Endothelial cell (in vitro differentiated cells): ENCODE measurements around the gene CRLF1. TPM values are rescaled to one million over a fixed set of nuclear protein-coding genes. Genes with fewer than 3 reads are reported as not detected.
A peak's percentile ranks its signal among the peaks of the same experiment; 100 is the strongest.

Experiments
- DNase-seq: peaks from one replicate; pipeline ENCODE4 v3.0.0; 2021; ENCODE audit warnings: low spot score
- H3K27ac Mint-ChIP-seq: one replicate; pipeline ENCODE4 v1.8.0; 2021; ENCODE audit warnings: mixed read lengths, inconsistent platforms; ENCODE audit not compliant: unreplicated experiment
- H3K27me3 Mint-ChIP-seq: one replicate; pipeline ENCODE4 v1.8.0; 2021; ENCODE audit warnings: mild to moderate bottlenecking, moderate library complexity, mixed read lengths, inconsistent platforms; ENCODE audit not compliant: unreplicated experiment
- H3K36me3 Mint-ChIP-seq: one replicate; pipeline ENCODE4 v1.8.0; 2021; ENCODE audit warnings: mild to moderate bottlenecking, low read depth, mixed read lengths, inconsistent platforms; ENCODE audit not compliant: unreplicated experiment
- H3K4me1 Mint-ChIP-seq: one replicate; pipeline ENCODE4 v1.8.0; 2021; ENCODE audit warnings: mild to moderate bottlenecking, mixed read lengths, inconsistent platforms; ENCODE audit not compliant: unreplicated experiment
- H3K4me3 Mint-ChIP-seq: one replicate; pipeline ENCODE4 v1.8.0; 2021; ENCODE audit warnings: mild to moderate bottlenecking, mixed read lengths, inconsistent platforms; ENCODE audit not compliant: unreplicated experiment
- H3K9me3 Mint-ChIP-seq: one replicate; pipeline ENCODE4 v1.8.0; 2021; ENCODE audit warnings: mixed read lengths, inconsistent platforms; ENCODE audit not compliant: unreplicated experiment
- total RNA-seq: library from RNA; stranded (reverse); fragmentation: NEBNext Ultra II Directional; extraction: Animal tissue kit (Norgen Biotek cat#: 25700); gene quantifications from one replicate; pipeline ENCODE4 v1.2.1, GENCODE V29; 2021; ENCODE audit not compliant: unreplicated experiment
- TF ChIP-seq, protein P1 (sequence below): fragments of 200-600 bp; sonication (generic); IDR thresholded peaks from one replicate; pipeline ENCODE4 v1.5.0; 2021; ENCODE audit warnings: antibody characterized with exemption; ENCODE audit not compliant: unreplicated experiment

The CRLF1 gene
- total RNA-seq, 1 donor from 2014 or later = 0.74 TPM

GRCh38 chr19:18591735-18592385 lies 14.7 kb downstream of the CRLF1 start:
- TF ChIP-seq, protein P1, sequence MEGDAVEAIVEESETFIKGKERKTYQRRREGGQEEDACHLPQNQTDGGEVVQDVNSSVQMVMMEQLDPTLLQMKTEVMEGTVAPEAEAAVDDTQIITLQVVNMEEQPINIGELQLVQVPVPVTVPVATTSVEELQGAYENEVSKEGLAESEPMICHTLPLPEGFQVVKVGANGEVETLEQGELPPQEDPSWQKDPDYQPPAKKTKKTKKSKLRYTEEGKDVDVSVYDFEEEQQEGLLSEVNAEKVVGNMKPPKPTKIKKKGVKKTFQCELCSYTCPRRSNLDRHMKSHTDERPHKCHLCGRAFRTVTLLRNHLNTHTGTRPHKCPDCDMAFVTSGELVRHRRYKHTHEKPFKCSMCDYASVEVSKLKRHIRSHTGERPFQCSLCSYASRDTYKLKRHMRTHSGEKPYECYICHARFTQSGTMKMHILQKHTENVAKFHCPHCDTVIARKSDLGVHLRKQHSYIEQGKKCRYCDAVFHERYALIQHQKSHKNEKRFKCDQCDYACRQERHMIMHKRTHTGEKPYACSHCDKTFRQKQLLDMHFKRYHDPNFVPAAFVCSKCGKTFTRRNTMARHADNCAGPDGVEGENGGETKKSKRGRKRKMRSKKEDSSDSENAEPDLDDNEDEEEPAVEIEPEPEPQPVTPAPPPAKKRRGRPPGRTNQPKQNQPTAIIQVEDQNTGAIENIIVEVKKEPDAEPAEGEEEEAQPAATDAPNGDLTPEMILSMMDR = no peak
- Mint-ChIP-seq H3K9me3 (no peaks in the 10 kb centered on the region), H3K27ac (no peak overlapping the region), H3K4me1 (peaks cover 24% of the 10 kb centered on the region), H3K4me3 (no peak overlapping the region), H3K36me3 (peaks cover 12% of the 10 kb centered on the region), H3K27me3 (peaks cover 25% of the 10 kb centered on the region)
- no peak for DNase-seq

DNA sequence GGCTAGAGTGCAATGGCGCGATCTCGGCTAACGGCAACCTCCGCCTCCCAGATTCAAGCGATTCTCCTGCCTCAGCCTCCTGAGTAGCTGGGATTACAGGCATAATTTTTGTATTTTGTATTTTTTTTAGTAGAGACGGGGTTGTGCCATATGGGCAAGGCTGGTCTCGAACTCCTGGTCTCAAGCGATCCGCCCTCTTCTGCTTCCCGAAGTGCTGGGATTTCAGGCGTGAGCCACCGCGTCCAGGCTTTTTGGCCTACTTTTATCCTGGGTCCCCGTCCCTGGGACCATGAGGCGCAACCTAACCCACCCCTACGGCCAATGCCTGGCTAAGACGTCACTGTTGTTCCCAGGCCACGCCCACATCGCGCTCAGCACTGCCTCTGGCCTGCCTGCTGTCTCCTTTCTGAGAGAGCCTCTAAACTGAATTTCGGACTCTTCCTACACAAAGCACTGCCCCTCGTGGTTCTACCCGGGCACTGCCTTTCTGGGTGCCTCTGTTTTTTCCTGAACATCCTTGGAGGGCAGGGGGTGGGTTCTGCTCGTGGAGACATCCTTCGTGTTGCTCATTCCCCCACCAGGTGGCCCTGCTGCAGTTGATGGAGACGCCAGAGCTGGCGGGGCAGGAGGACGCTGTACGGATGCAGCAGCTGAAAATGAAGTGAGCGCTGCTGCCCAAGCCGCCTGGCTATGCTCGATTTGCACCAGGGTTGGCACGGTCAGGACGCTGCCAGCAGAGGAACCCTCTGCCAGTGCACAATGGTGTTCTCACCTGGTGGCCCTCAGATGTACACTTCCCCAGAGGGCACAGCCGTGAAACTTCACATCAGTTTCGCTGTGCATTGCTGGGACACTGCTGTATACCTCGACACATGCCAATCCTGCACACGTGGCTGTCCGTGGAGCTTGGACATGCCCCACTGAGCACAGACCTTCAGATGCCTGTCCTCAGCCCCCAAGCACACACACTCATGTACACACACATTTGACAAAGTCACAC lies 16.0 kb downstream of the CRLF1 start:
- DNase-seq = peak; percentile 84
- peak overlapping the region; percentile 93 for H3K4me3 Mint-ChIP-seq
- TF ChIP-seq, protein P1 = peak; percentile 70
- H3K36me3 Mint-ChIP-seq = peaks cover 12% of the 10 kb centered on the region
- H3K4me1 Mint-ChIP-seq = peaks cover 33% of the 10 kb centered on the region
- H3K9me3 Mint-ChIP-seq = no peaks in the 10 kb centered on the region
- H3K27me3 Mint-ChIP-seq = peaks cover 24% of the 10 kb centered on the region
- H3K27ac Mint-ChIP-seq = peak overlapping the region; percentile 80

GRCh38 chr19:18589380-18590272 lies 17.0 kb downstream of the CRLF1 start:
- H3K9me3 Mint-ChIP-seq = no peaks in the 10 kb centered on the region
- H3K36me3 Mint-ChIP-seq = peaks cover 12% of the 10 kb centered on the region
- H3K4me3 Mint-ChIP-seq = peak overlapping the region; percentile 93
- H3K27me3 Mint-ChIP-seq = peaks cover 21% of the 10 kb centered on the region
- peak; percentile 76 for DNase-seq
- TF ChIP-seq, protein P1 = no peak
- H3K4me1 Mint-ChIP-seq = peaks cover 38% of the 10 kb centered on the region
- H3K27ac Mint-ChIP-seq = peak overlapping the region; percentile 67

DNA sequence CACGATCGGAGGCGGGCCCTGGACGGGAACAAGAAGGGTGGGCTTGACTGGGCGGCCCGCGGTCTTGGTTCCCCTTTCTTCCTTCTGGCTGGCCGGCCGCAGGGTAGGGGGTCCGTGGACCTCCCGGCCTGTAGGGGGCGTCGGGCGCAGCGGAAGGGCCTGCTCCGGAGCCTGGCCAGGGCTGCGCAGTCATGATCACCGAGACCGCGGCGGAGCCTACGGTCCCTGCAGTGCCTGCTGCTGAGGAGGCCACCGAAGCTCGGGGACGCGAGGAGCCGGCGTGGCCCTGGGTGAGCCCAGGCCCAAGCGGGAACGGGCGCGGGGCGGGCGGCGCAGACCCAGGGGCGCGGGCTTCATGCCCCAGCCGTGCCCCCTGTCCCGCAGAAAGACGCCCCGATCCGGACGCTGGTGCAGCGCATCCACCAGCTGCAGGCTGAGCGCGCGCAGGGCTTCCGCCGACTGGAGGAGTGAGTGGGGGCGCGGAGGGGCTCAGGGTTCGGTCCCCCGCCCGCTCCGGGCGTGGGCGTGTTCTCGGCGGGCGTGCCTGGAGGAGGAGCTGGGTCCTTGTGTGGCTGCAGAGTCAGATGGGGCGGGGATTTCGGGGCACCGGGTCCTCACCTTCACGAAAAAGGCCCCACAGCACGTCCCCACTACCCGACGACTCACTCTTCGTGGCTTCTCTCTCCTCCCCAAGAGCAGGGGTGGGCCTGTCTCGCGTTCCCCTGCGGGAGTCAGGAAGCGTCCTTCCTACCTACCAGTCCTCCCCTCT lies 17.8 kb downstream of the CRLF1 start, which contains the start of gene REX1BD:
Gene REX1BD, plus strand, starts transcription at position 188 of the 769 bp plus-strand sequence. Its CDS starts 4 bp downstream, at position 192.
- TF ChIP-seq, protein P1 = peak; percentile 90
- H3K36me3 Mint-ChIP-seq = peaks cover 12% of the 10 kb centered on the region
- H3K9me3 Mint-ChIP-seq = no peaks in the 10 kb centered on the region
- peak within 1 kb of the TSS; percentile 93 for H3K4me3 Mint-ChIP-seq
- peak within 1 kb of the TSS; percentile 86 for H3K27ac Mint-ChIP-seq
- peaks cover 21% of the 10 kb centered on the region for H3K27me3 Mint-ChIP-seq
- DNase-seq = peak; percentile 85
- H3K4me1 Mint-ChIP-seq = peaks cover 41% of the 10 kb centered on the region
